ENCODE data around the gene KIDINS220.
"Not testable (repeated sequence)": the region's sequence is repeated elsewhere in the genome, so short reads cannot be mapped to it uniquely, and the experiment has no call there.

Gene KIDINS220

GRCh38 chr2:8740136-8740535 lies 97.3 kb downstream of the KIDINS220 start:
- DNase-seq, result no peak

- DNase-seq, result no peak
Observed at GRCh38 chr2:8737571-8738175, 99.7 kb downstream of the KIDINS220 start.

- no peak for DNase-seq
Observed at GRCh38 chr2:8732601-8733000, 104.8 kb downstream of the KIDINS220 start.

- no peak for DNase-seq
Observed at GRCh38 chr2:8729939-8730338, 107.5 kb downstream of the KIDINS220 start.

GRCh38 chr2:8729101-8729500 lies 108.3 kb downstream of the KIDINS220 start:
- DNase-seq, result not testable (repeated sequence)

- DNase-seq, result no peak
Observed at GRCh38 chr2:8728305-8729015, 109.0 kb downstream of the KIDINS220 start.

- DNase-seq, result no peak
Observed at GRCh38 chr2:8725838-8726237, 111.6 kb downstream of the KIDINS220 start.

- no peak for DNase-seq
Observed at GRCh38 chr2:8722986-8723385, 114.4 kb downstream of the KIDINS220 start.

- DNase-seq, result no peak
Observed at GRCh38 chr2:8721410-8721809, 116.0 kb downstream of the KIDINS220 start.

- no peak for DNase-seq
Observed at GRCh38 chr2:8720741-8721140, 116.7 kb downstream of the KIDINS220 start.

- DNase-seq, result no peak
Observed at GRCh38 chr2:8719528-8719927, 117.9 kb downstream of the KIDINS220 start.

GRCh38 chr2:8714971-8715370 lies 122.4 kb downstream of the KIDINS220 start:
- DNase-seq, result no peak

GRCh38 chr2:8714283-8714682 lies 123.1 kb downstream of the KIDINS220 start:
- DNase-seq, result no peak

- DNase-seq, result no peak
Observed at GRCh38 chr2:8710951-8711350, 126.5 kb downstream of the KIDINS220 start.

- no peak for DNase-seq
Observed at GRCh38 chr2:8709611-8710010, 127.8 kb downstream of the KIDINS220 start.

GRCh38 chr2:8704906-8705305 lies 132.5 kb downstream of the KIDINS220 start:
- no peak for DNase-seq

GRCh38 chr2:8701681-8702379 lies 135.6 kb downstream of the KIDINS220 start:
- no peak for DNase-seq

GRCh38 chr2:8699839-8700238 lies 137.6 kb downstream of the KIDINS220 start:
- no peak for DNase-seq

GRCh38 chr2:8697190-8697589 lies 140.2 kb downstream of the KIDINS220 start:
- DNase-seq, result no peak

- no peak for DNase-seq
Observed at GRCh38 chr2:8694737-8695136, 142.7 kb downstream of the KIDINS220 start.

GRCh38 chr2:8693157-8693821 lies 144.1 kb downstream of the KIDINS220 start:
- DNase-seq, result no peak

- no peak for DNase-seq
Observed at GRCh38 chr2:8692783-8693156, 144.6 kb downstream of the KIDINS220 start.

GRCh38 chr2:8691859-8692437 lies 145.5 kb downstream of the KIDINS220 start:
- no peak for DNase-seq

Measured in cerebellar nuclear complex (tissue), 1 donor.